IPS-18c (cell line): ENCODE measurements around the gene RPLP1.

Experiments
- H3K4me3 ChIP-seq: 2 replicates; pipeline ENCODE4 v1.7.0; 2013; ENCODE audit warnings: low read depth, mild to moderate bottlenecking, low read length, moderate library complexity; ENCODE audit not compliant: insufficient read depth
- H3K9me3 ChIP-seq: one replicate; pipeline ENCODE4 v1.6.1; 2013; ENCODE audit warnings: mild to moderate bottlenecking, low read length, moderate library complexity; ENCODE audit not compliant: control insufficient read depth, insufficient read depth

Gene RPLP1

DNA sequence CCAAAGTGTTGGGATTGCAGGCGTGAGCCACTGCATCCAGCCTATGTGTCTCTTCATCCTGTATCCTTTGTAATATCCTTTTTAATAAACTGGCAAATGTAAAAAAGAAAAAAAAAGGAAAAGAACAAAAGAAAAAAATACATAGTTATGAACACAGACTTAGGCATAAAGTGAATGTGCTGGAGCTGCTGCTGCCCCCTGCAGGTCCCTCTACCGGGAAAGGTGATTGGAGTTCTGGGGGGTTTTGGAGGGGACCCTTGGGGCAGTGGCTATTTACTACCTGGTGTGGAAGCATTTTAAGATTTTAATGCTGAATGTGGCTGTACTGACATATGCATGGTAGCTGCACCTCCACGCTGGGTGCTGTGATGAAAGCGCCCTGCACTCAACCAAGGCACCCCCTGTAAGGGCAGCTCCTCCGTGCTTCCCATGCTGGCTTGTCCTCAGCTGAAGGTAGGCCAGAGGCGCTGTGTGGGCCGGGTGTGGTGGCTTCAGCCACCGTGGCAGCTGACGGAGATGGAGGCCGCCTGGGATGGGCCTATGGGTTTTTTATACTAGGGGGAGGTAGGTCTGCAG, 49.9 kb downstream of the RPLP1 start:
- no peaks in the 10 kb centered on the region for H3K9me3 ChIP-seq
- no peak overlapping the region for H3K4me3 ChIP-seq

DNA sequence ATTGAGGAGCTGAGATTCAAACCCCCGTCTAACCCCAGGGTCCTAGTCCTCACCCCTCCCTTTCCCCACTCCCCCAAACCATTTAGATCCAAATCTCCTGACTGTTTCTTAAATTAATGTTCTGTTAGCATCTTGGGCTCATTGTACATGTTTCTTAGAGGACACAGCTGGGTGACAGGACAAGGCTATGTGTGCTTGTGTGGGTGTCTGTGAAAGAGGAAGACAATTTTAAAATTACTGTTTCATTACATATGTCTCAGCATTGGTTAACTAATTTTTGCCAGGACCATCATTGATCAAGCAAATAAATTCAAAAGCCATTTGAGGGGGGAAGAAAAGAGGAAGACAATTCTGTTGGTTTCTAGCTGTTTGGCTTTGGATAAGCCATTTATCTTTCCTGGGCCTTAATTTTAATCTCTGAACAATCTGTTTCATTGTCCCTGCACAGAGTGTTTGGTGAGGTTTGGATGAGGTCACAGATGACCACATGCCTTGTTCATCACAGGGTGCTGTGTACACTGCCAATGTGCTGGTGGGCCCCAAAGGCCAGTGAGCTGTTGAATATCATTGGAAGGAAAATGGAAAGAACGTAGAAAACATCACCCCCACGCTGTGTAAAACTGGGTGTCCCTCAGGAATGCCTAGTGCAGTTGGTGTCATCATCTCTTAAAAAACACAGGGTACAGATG, 51.9 kb downstream of the RPLP1 start:
- H3K9me3 ChIP-seq: no peaks in the 10 kb centered on the region
- no peak overlapping the region for H3K4me3 ChIP-seq
